Naive thymus-derived CD4-positive, alpha-beta T cell (primary cell): Measurements from ENCODE around the gene COL5A1. TPM values are rescaled to one million over a fixed set of nuclear protein-coding genes. Genes with fewer than 3 reads are reported as not detected.

Source experiments
- ATAC-seq: fragments of 150-1000 bp; cut with Tn5 transposase; 2 replicates; pipeline ENCODE4 v1.10.0; 2021; ENCODE audit warnings: mild to moderate bottlenecking, moderate library complexity
- CTCF ChIA-PET: fragments of 350-600 bp; sonication (Branson Sonifier 250); formaldehyde crosslinking; loops from one replicate; lab custom pipeline; 2021; ENCODE audit warnings: antibody characterized with exemption; lab: Charles Lee
- POLR2A ChIA-PET: fragments of 350-600 bp; sonication (Branson Sonifier 250); formaldehyde crosslinking; loops from one replicate; lab custom pipeline; 2021; ENCODE audit warnings: antibody characterized with exemption, inconsistent platforms; lab: Charles Lee
- DNase-seq, 9 donors: peaks; one replicate each; pipeline versions ENCODE4 v3.0.0 to v3.0.0-alpha.2; 2020 to 2022; ENCODE audit warnings: mixed read lengths in 1 of 9
- H3K27ac ChIP-seq: one replicate; pipeline ENCODE4 v1.7.0; 2013; ENCODE audit warnings: mild to moderate bottlenecking, low read depth, low read length, moderate library complexity
- H3K27me3 ChIP-seq, 2 donors: one replicate each; pipeline ENCODE4 v1.7.0; 2013; ENCODE audit warnings: low read length in 2 of 2, mild to moderate bottlenecking in 2 of 2, moderate library complexity in 2 of 2; ENCODE audit not compliant: control insufficient read depth in 2 of 2, insufficient read depth in 2 of 2
- H3K36me3 ChIP-seq, 3 experiments: 1 replicate in 2 of 3; 2 replicates in 1 of 3; pipeline ENCODE4 v1.7.0; 2013; ENCODE audit warnings: low read length in 3 of 3, mild to moderate bottlenecking in 3 of 3, moderate library complexity in 1 of 3; ENCODE audit not compliant: insufficient read depth in 3 of 3, control insufficient read depth in 2 of 3
- H3K4me1 ChIP-seq, 2 donors: one replicate each; pipeline ENCODE4 v1.7.0; 2013; ENCODE audit warnings: low read length in 2 of 2, mild to moderate bottlenecking in 2 of 2, moderate library complexity in 1 of 2; ENCODE audit not compliant: control insufficient read depth in 2 of 2, insufficient read depth in 2 of 2
- H3K4me3 ChIP-seq: 2 replicates; pipeline ENCODE4 v1.7.0; 2013; ENCODE audit warnings: mild to moderate bottlenecking, low read length
- H3K9me3 ChIP-seq, 3 experiments: 1 replicate in 2 of 3; 2 replicates in 1 of 3; pipeline ENCODE4 v1.7.0; 2013; ENCODE audit warnings: low read length in 3 of 3; ENCODE audit not compliant: control insufficient read depth in 2 of 3
- H3K27ac Mint-ChIP-seq, 9 donors: one replicate each; pipeline ENCODE4 v1.8.0; 2020 to 2022; ENCODE audit warnings: mixed read lengths in 9 of 9, mild to moderate bottlenecking in 8 of 9, moderate library complexity in 5 of 9, inconsistent platforms in 2 of 9
- H3K27me3 Mint-ChIP-seq, 5 donors: one replicate each; pipeline ENCODE4 v1.8.0; 2021 to 2022; ENCODE audit warnings: mixed read lengths in 5 of 5, mild to moderate bottlenecking in 1 of 5
- H3K36me3 Mint-ChIP-seq, 5 donors: one replicate each; pipeline ENCODE4 v1.8.0; 2020 to 2022; ENCODE audit warnings: mixed read lengths in 5 of 5, mild to moderate bottlenecking in 3 of 5, inconsistent platforms in 1 of 5
- H3K4me1 Mint-ChIP-seq, 7 donors: one replicate each; pipeline ENCODE4 v1.8.0; 2020 to 2022; ENCODE audit warnings: mixed read lengths in 7 of 7, mild to moderate bottlenecking in 3 of 7, inconsistent platforms in 1 of 7
- H3K4me3 Mint-ChIP-seq, 10 donors: one replicate each; pipeline ENCODE4 v1.8.0; 2020 to 2022; ENCODE audit warnings: mild to moderate bottlenecking in 10 of 10, mixed read lengths in 10 of 10, moderate library complexity in 6 of 10, inconsistent platforms in 2 of 10
- H3K9me3 Mint-ChIP-seq, 11 donors: one replicate each; pipeline ENCODE4 v1.8.0; 2020 to 2022; ENCODE audit warnings: mixed read lengths in 11 of 11, mild to moderate bottlenecking in 4 of 11, inconsistent platforms in 1 of 11, moderate library complexity in 1 of 11
- intact Hi-C, 2 donors: fragments of 100-400 bp; cut with micrococcal nuclease; formaldehyde crosslinking; loops; one replicate each; pipeline ENCODE4 v1.15.1; 2023
- polyA plus RNA-seq, 2 donors: library from polyadenylated mRNA; unstranded; fragments of 300-500 nt; fragmentation: Illumina TruSeq; gene quantifications; one replicate each; pipeline ENCODE4 v1.2.3, GENCODE V29; 2021
- total RNA-seq, 6 experiments: library from RNA in 5 of 6; stranded (reverse) in 5 of 6; gene quantifications; 1 replicate in 5 of 6; 2 replicates in 1 of 6; pipeline ENCODE4 v1.2.3 and lab custom pipeline; 2021 to 2026

The COL5A1 gene
- total and polyA plus RNA-seq, 7 experiments from 2014 or later, result 0.16 to 0.56 (median 0.24) TPM; not detected in 2

DNA sequence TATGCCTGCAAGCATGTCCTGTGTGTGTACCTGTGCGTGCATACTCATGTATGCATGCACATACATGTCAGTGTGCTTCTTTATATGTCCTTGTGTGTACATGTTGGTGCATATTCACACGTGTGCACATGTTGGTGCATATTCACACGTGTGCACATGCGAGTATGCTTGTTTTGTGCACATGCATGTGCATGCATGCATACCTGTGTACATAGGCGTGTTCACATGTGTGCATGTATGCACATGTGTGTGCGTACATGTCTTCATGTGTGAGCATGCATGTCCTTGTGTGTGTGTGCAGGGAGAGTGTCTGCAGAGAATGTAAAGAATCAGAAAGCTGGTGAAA, 166.8 kb downstream of the COL5A1 start:
- intact Hi-C loops, result no loop called here
- ATAC-seq (no peak), DNase-seq (no peak)
- H3K4me1 ChIP-seq, result no peaks in the 10 kb centered on the region
- no peaks in the 10 kb centered on the region for H3K27me3 Mint-ChIP-seq
- no peak overlapping the region for H3K4me3 ChIP-seq
- H3K4me3 Mint-ChIP-seq, result no peak overlapping the region
- no peaks in the 10 kb centered on the region for H3K4me1 Mint-ChIP-seq
- CTCF ChIA-PET, result no interaction called here
- POLR2A ChIA-PET, result no interaction called here
- H3K9me3 Mint-ChIP-seq, result no peaks in the 10 kb centered on the region
- H3K36me3 Mint-ChIP-seq, result peaks cover 0 to 3% (median 0%) of the 10 kb centered on the region in 5 donors
- no peak overlapping the region for H3K27ac ChIP-seq
- no peak overlapping the region for H3K27ac Mint-ChIP-seq
- no peaks in the 10 kb centered on the region for H3K36me3 ChIP-seq
- H3K9me3 ChIP-seq, result no peaks in the 10 kb centered on the region
- no peaks in the 10 kb centered on the region for H3K27me3 ChIP-seq

DNA sequence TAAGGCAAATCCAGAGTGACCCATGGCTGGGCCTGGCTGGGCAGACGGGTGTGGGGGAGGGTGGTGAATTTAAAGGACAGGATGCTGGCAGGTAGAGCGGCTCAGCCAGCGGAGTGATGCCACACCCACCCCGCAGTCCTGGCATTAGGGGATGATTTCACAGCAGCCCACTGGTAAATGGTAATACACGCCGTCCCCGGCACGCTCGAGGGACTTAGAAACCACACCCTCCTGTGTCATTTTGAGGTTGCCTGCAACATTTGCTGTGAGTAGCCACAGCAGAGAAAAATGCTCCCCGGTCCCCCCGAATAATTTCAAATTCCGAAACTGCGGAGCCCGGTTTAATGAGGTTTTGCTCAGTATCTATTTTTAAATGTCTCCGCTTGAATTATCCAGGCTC, 167.7 kb downstream of the COL5A1 start:
- ChIA-PET CTCF (no interaction called here), POLR2A (no interaction called here)
- no peaks in the 10 kb centered on the region for H3K27me3 Mint-ChIP-seq
- no peaks in the 10 kb centered on the region for H3K36me3 Mint-ChIP-seq
- H3K9me3 ChIP-seq, result no peaks in the 10 kb centered on the region
- no peak overlapping the region for H3K27ac ChIP-seq
- H3K9me3 Mint-ChIP-seq, result no peaks in the 10 kb centered on the region
- no peak overlapping the region for H3K27ac Mint-ChIP-seq
- no peaks in the 10 kb centered on the region for H3K36me3 ChIP-seq
- DNase-seq (no peak), ATAC-seq (no peak)
- no peak overlapping the region for H3K4me3 ChIP-seq
- H3K4me1 ChIP-seq, result no peaks in the 10 kb centered on the region
- no peaks in the 10 kb centered on the region for H3K27me3 ChIP-seq
- H3K4me3 Mint-ChIP-seq, result no peak overlapping the region
- intact Hi-C loops, result no loop called here
- H3K4me1 Mint-ChIP-seq, result no peaks in the 10 kb centered on the region

DNA sequence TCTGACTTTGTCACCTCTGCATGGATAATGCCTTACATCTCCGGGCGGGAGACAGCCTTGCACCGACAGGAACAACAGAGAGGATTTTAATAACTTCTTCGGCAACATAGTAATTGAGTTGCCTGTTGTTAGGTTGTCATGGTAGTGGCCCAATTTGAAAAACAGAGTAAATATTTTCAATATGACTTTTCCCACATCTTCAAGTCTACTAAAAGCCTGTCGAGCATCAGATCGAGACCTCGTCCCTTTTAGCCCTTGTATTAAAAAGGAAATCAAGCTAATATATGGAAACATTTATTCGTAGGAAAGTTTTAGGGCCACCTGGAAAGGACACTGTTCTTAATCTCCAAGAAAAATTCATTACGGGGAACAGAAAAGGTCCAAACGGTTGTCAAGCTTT, 168.2 kb downstream of the COL5A1 start:
- H3K27ac Mint-ChIP-seq, result no peak overlapping the region
- CTCF ChIA-PET, result no interaction called here
- H3K36me3 Mint-ChIP-seq, result no peaks in the 10 kb centered on the region
- Histone ChIP-seq H3K4me1 (no peaks in the 10 kb centered on the region), H3K9me3 (no peaks in the 10 kb centered on the region), H3K27me3 (no peaks in the 10 kb centered on the region), H3K27ac (no peak overlapping the region), H3K36me3 (no peaks in the 10 kb centered on the region), H3K4me3 (no peak overlapping the region)
- POLR2A ChIA-PET, result no interaction called here
- H3K4me3 Mint-ChIP-seq, result no peak overlapping the region
- H3K4me1 Mint-ChIP-seq, result no peaks in the 10 kb centered on the region
- intact Hi-C loops, result no loop called here
- DNase-seq (no peak), ATAC-seq (no peak)
- no peaks in the 10 kb centered on the region for H3K27me3 Mint-ChIP-seq
- H3K9me3 Mint-ChIP-seq, result no peaks in the 10 kb centered on the region

DNA sequence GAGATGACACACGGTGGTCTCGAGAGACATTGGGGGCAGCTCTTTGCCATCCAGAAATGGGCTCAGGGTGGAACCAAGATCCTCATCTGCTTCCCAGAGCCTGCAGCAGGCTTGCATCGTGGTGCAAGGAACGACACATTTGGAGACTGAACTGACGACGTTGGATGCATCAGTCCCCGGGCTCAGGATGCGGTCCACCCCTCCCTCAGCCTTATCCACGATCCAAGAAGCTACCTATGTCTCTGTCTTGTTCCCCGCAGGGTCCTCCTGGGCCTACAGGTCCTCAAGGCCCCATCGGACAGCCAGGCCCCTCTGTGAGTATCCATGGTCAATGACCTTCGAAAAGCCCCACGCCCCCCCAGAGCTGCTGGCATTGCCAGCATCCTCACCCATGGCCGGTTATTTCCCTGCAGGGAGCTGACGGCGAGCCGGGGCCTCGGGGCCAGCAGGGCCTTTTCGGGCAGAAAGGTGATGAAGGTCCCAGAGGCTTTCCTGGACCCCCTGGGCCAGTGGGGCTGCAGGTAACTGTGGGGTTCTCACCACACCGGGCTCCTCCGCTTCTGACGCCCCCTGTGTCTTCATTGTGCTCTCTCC, 169.6 kb downstream of the COL5A1 start:
- no peaks in the 10 kb centered on the region for H3K36me3 ChIP-seq
- no peak for ATAC-seq
- H3K9me3 Mint-ChIP-seq, result no peaks in the 10 kb centered on the region
- no peaks in the 10 kb centered on the region for H3K27me3 Mint-ChIP-seq
- H3K27ac ChIP-seq, result no peak overlapping the region
- no peaks in the 10 kb centered on the region for H3K27me3 ChIP-seq
- CTCF ChIA-PET, result no interaction called here
- no peak overlapping the region for H3K4me3 Mint-ChIP-seq
- H3K9me3 ChIP-seq, result no peaks in the 10 kb centered on the region
- H3K27ac Mint-ChIP-seq, result no peak overlapping the region
- no peaks in the 10 kb centered on the region for H3K4me1 ChIP-seq
- H3K4me3 ChIP-seq, result no peak overlapping the region
- POLR2A ChIA-PET, result no interaction called here
- no peaks in the 10 kb centered on the region for H3K4me1 Mint-ChIP-seq
- intact Hi-C loops, result no loop called here
- no peak for DNase-seq
- no peaks in the 10 kb centered on the region for H3K36me3 Mint-ChIP-seq

DNA sequence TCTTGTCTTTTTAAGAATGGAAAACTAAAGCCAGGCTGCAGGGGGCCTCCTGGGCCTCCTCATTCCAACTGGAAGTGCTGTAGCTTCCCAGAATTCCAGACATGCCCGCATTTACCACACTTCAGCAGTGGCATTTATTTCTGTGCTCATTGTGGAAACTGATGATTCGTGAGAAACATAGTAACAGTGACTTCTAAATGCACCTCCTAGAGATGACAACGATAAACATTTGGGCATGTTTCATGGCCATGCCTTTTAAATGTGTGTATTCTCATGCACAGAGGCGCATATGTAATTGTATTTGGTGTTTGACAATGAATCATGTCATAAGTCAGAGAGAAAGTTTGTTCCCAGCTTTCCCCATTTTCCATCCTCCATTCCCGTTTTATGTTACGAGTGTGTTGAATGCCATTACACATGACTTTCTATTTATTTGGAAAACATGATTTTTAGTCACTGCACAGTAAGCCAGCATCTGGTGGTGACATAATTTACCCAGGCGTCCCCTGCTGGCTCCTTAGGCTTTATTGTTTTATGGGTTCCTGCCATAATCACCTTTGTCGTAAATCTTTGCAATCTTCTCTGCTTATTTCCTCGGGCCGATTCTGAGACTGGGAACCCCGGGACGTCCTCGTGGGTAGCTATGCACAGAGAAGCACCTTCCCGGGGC, 170.2 kb downstream of the COL5A1 start:
- CTCF ChIA-PET, result no interaction called here
- Mint-ChIP-seq H3K27me3 (no peaks in the 10 kb centered on the region), H3K4me3 (no peak overlapping the region), H3K36me3 (no peaks in the 10 kb centered on the region), H3K9me3 (no peaks in the 10 kb centered on the region), H3K4me1 (no peaks in the 10 kb centered on the region), H3K27ac (no peak overlapping the region)
- Histone ChIP-seq H3K9me3 (no peaks in the 10 kb centered on the region), H3K4me1 (no peaks in the 10 kb centered on the region), H3K27ac (no peak overlapping the region), H3K27me3 (no peaks in the 10 kb centered on the region), H3K4me3 (no peak overlapping the region), H3K36me3 (no peaks in the 10 kb centered on the region)
- DNase-seq (no peak), ATAC-seq (no peak)
- POLR2A ChIA-PET, result no interaction called here
- intact Hi-C loops, result no loop called here

DNA sequence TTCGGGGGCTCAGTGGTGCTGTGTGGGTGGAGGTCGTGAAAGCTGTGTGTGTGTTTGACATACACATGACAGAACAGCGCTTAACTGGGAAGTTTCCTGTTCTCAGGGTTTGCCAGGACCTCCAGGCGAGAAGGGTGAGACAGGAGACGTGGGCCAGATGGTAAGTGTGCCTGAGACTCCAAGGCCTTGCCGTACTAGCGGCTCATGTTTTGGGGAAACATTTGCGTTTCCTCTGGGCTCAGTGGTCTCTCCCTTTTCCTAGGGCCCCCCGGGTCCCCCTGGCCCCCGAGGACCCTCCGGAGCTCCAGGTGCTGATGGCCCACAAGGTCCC, 170.7 kb downstream of the COL5A1 start:
- no peaks in the 10 kb centered on the region for H3K27me3 ChIP-seq
- H3K4me3 Mint-ChIP-seq, result no peak overlapping the region
- no peaks in the 10 kb centered on the region for H3K36me3 ChIP-seq
- H3K4me1 Mint-ChIP-seq, result no peaks in the 10 kb centered on the region
- ChIA-PET POLR2A (no interaction called here), CTCF (no interaction called here)
- no peaks in the 10 kb centered on the region for H3K36me3 Mint-ChIP-seq
- H3K27me3 Mint-ChIP-seq, result no peaks in the 10 kb centered on the region
- H3K9me3 ChIP-seq, result no peaks in the 10 kb centered on the region
- no peaks in the 10 kb centered on the region for H3K9me3 Mint-ChIP-seq
- intact Hi-C loops, result no loop called here
- no peak overlapping the region for H3K27ac ChIP-seq
- no peaks in the 10 kb centered on the region for H3K4me1 ChIP-seq
- no peak overlapping the region for H3K27ac Mint-ChIP-seq
- no peak overlapping the region for H3K4me3 ChIP-seq
- DNase-seq, result no peak
- ATAC-seq, result no peak

DNA sequence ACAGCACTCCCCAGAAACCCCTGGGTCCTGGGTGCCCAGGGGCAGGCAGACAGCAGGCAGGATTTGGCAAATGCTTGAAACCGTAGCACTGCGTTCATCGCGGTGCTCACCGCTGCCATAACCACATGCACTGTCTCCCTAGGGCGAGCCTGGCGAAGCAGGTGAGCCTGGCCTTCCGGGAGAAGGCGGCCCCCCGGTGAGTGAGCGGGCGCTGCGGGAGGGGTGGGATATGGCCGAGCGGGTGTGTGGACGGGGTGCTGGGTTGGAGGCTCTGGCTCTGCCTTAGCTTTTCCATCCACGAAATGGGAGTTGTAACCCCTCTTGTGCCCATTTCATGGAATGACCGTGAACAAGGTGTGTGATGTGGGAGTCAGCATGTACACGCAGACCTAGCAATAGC, 172.2 kb downstream of the COL5A1 start:
- CTCF ChIA-PET, result no interaction called here
- no peak for DNase-seq

More for the DNA sequence above, 172.2 kb downstream of the COL5A1 start:
- Histone ChIP-seq H3K9me3 (no peaks in the 10 kb centered on the region), H3K27me3 (no peaks in the 10 kb centered on the region), H3K27ac (no peak overlapping the region), H3K4me3 (no peak overlapping the region), H3K4me1 (no peaks in the 10 kb centered on the region), H3K36me3 (no peaks in the 10 kb centered on the region)
- H3K4me3 Mint-ChIP-seq, result no peak overlapping the region
- H3K4me1 Mint-ChIP-seq, result no peaks in the 10 kb centered on the region
- POLR2A ChIA-PET, result no interaction called here
- intact Hi-C loops, result no loop called here
- ATAC-seq, result no peak
- H3K36me3 Mint-ChIP-seq, result no peaks in the 10 kb centered on the region
- H3K27me3 Mint-ChIP-seq, result no peaks in the 10 kb centered on the region
- H3K27ac Mint-ChIP-seq, result no peak overlapping the region
- no peaks in the 10 kb centered on the region for H3K9me3 Mint-ChIP-seq
